H1 (cell line): Measurements from ENCODE around the gene UEVLD. TPM values are rescaled to one million over a fixed set of nuclear protein-coding genes. Genes with fewer than 3 reads are reported as not detected.

ENCODE experiments used
- CTCF ChIA-PET: fragments of 300-600 bp; sonication (Branson Sonifier 250); formaldehyde crosslinking; loops from one replicate; lab custom pipeline; 2021; ENCODE audit not compliant: partially characterized antibody; lab: Charles Lee
- POLR2A ChIA-PET: fragments of 300-600 bp; sonication (Branson Sonifier 250); formaldehyde crosslinking; loops from one replicate; lab custom pipeline; 2021; ENCODE audit warnings: inconsistent platforms; ENCODE audit not compliant: partially characterized antibody; lab: Charles Lee
- DNase-seq, 2 experiments: peaks; one replicate each; pipeline versions ENCODE4 v3.0.0 to v3.0.0-alpha.2; 2010 to 2022; ENCODE audit warnings: low spot score in 2 of 2, low read depth in 1 of 2, mixed read lengths in 1 of 2
- FAIRE-seq: peaks from 2 replicates; lab custom pipeline; 2011; peaks lifted over from hg19 to GRCh38; lab: Jason Lieb, UNC
- H2AFZ ChIP-seq: 2 replicates; pipeline ENCODE4 v1.8.1; 2012; ENCODE audit warnings: low read length, inconsistent platforms
- H2AK5ac ChIP-seq: 2 replicates; pipeline ENCODE4 v1.6.1; 2013; ENCODE audit warnings: low read depth, low read length
- H2BK120ac ChIP-seq: replicated peaks from 2 replicates; pipeline ENCODE3; 2013; ENCODE audit warnings: low read depth, low read length, inconsistent platforms
- H2BK12ac ChIP-seq: 2 replicates; pipeline ENCODE4 v1.6.1; 2013; ENCODE audit warnings: low read depth, low read length
- H2BK15ac ChIP-seq: 2 replicates; pipeline ENCODE4 v1.6.1; 2013; ENCODE audit warnings: low read length
- H2BK20ac ChIP-seq: 2 replicates; pipeline ENCODE4 v1.6.1; 2013; ENCODE audit warnings: low read length
- H2BK5ac ChIP-seq: 2 replicates; pipeline ENCODE4 v1.6.1; 2013; ENCODE audit warnings: low read depth, low read length
- H3K14ac ChIP-seq: 2 replicates; pipeline ENCODE4 v1.6.1; 2013; ENCODE audit warnings: inconsistent platforms; ENCODE audit not compliant: insufficient read length
- H3K18ac ChIP-seq: 2 replicates; pipeline ENCODE4 v1.6.1; 2013; ENCODE audit warnings: low read length; ENCODE audit errors: extremely low read depth
- H3K23ac ChIP-seq: 2 replicates; pipeline ENCODE4 v1.6.1; 2013; ENCODE audit warnings: inconsistent platforms; ENCODE audit not compliant: insufficient read length
- H3K23me2 ChIP-seq: 2 replicates; pipeline ENCODE4 v1.6.1; 2013; ENCODE audit warnings: low read depth, low read length
- H3K27ac ChIP-seq: 2 replicates; pipeline ENCODE4 v1.6.1; 2011; ENCODE audit warnings: low read depth, low read length, inconsistent platforms
- H3K27me3 ChIP-seq, 4 experiments: replicated peaks in 1 of 4; 1 replicate in 1 of 4; 2 replicates in 3 of 4; pipeline versions ENCODE4 v1.6.1 to v1.8.1; 2011 to 2013; ENCODE audit warnings: low read length in 3 of 4, mild to moderate bottlenecking in 3 of 4, inconsistent platforms in 2 of 4, mixed read lengths in 2 of 4, moderate library complexity in 1 of 4; ENCODE audit not compliant: control insufficient read depth in 3 of 4, insufficient read depth in 3 of 4; ENCODE audit errors: extremely low read depth in 1 of 4
- H3K36me3 ChIP-seq, 4 experiments: 2 replicates each; pipeline versions ENCODE4 v1.6.1 to v1.8.1; 2011 to 2013; ENCODE audit warnings: mild to moderate bottlenecking in 4 of 4, low read length in 3 of 4, moderate library complexity in 2 of 4, control low read depth in 1 of 4, inconsistent platforms in 1 of 4; ENCODE audit not compliant: insufficient read depth in 4 of 4, control insufficient read depth in 2 of 4
- H3K4ac ChIP-seq: replicated peaks from 2 replicates; pipeline ENCODE3; 2013; ENCODE audit warnings: low read length, low read depth, mixed read lengths, inconsistent platforms; ENCODE audit not compliant: insufficient read length
- H3K4me1 ChIP-seq, 4 experiments: replicated peaks in 1 of 4; 1 replicate in 1 of 4; 2 replicates in 3 of 4; pipeline versions ENCODE4 v1.6.1 to v1.8.1; 2011 to 2013; ENCODE audit warnings: low read length in 3 of 4, inconsistent platforms in 2 of 4, mixed read lengths in 1 of 4; ENCODE audit not compliant: insufficient read depth in 4 of 4, control insufficient read depth in 3 of 4
- H3K4me2 ChIP-seq, 2 experiments: 2 replicates each; pipeline versions ENCODE4 v1.6.1 to v1.8.1; 2011 to 2013; ENCODE audit warnings: low read depth in 2 of 2, low read length in 2 of 2, control low read depth in 1 of 2, inconsistent platforms in 1 of 2, mild to moderate bottlenecking in 1 of 2; ENCODE audit not compliant: insufficient read depth in 1 of 2
- H3K4me3 ChIP-seq, 4 experiments: fragments of 200-600, 300-600 bp in 1 of 4; sonication (generic), shearing (Covaris generic), sonication (Bioruptor Twin) in 1 of 4; 2 replicates each; pipeline versions ENCODE4 v1.5.1 to v1.8.1; 2011 to 2016; ENCODE audit warnings: low read length in 4 of 4, low read depth in 3 of 4, control low read depth in 2 of 4, inconsistent platforms in 2 of 4, mild to moderate bottlenecking in 2 of 4, mixed read lengths in 1 of 4, moderate library complexity in 1 of 4; ENCODE audit not compliant: insufficient read depth in 2 of 4; ENCODE audit errors: extremely low read depth in 1 of 4
- H3K56ac ChIP-seq: replicated peaks from 2 replicates; pipeline ENCODE3; 2013; ENCODE audit warnings: low read depth, mild to moderate bottlenecking, mixed read lengths, low read length, inconsistent platforms; ENCODE audit not compliant: insufficient read length
- H3K79me1 ChIP-seq: 2 replicates; pipeline ENCODE4 v1.6.1; 2013; ENCODE audit warnings: low read depth, low read length, control low read depth
- H3K79me2 ChIP-seq, 2 experiments: 2 replicates each; pipeline versions ENCODE4 v1.6.1 to v1.8.1; 2012 to 2013; ENCODE audit warnings: low read length in 2 of 2, mild to moderate bottlenecking in 2 of 2, inconsistent platforms in 1 of 2; ENCODE audit not compliant: insufficient read depth in 2 of 2, control insufficient read depth in 1 of 2
- H3K9ac ChIP-seq, 4 experiments: replicated peaks in 1 of 4; 1 replicate in 1 of 4; 2 replicates in 3 of 4; pipeline versions ENCODE4 v1.6.1 to v1.8.1; 2011 to 2013; ENCODE audit warnings: low read depth in 3 of 4, low read length in 3 of 4, control low read depth in 2 of 4, mild to moderate bottlenecking in 2 of 4, moderate library complexity in 2 of 4, inconsistent platforms in 1 of 4; ENCODE audit errors: extremely low read depth in 1 of 4
- H3K9me3 ChIP-seq, 2 experiments: 2 replicates each; pipeline versions ENCODE4 v1.6.1 to v1.8.1; 2012 to 2013; ENCODE audit warnings: mild to moderate bottlenecking in 2 of 2, moderate library complexity in 2 of 2, control low read depth in 1 of 2, inconsistent platforms in 1 of 2, low read depth in 1 of 2, low read length in 1 of 2, mixed read lengths in 1 of 2; ENCODE audit not compliant: insufficient read depth in 2 of 2
- H4K20me1 ChIP-seq, 2 experiments: replicated peaks in 1 of 2; 2 replicates each; pipeline versions ENCODE3 to v1.8.1; 2011 to 2013; ENCODE audit warnings: inconsistent platforms in 2 of 2, low read length in 2 of 2, mild to moderate bottlenecking in 1 of 2; ENCODE audit not compliant: insufficient read depth in 2 of 2, control insufficient read depth in 1 of 2
- H4K5ac ChIP-seq: 2 replicates; pipeline ENCODE4 v1.6.1; 2013; ENCODE audit warnings: low read length, low read depth, mixed read lengths, inconsistent platforms; ENCODE audit not compliant: insufficient read length
- H4K8ac ChIP-seq: 2 replicates; pipeline ENCODE4 v1.8.0; 2013; ENCODE audit warnings: mild to moderate bottlenecking, moderate library complexity, low read length, inconsistent platforms; ENCODE audit not compliant: insufficient read depth; ENCODE audit errors: extremely low read depth
- H4K91ac ChIP-seq: replicated peaks from 2 replicates; pipeline ENCODE3; 2013; ENCODE audit warnings: low read length, mixed read lengths, inconsistent platforms; ENCODE audit not compliant: insufficient read length
- CBX8 ChIP-seq: fragments of 300-800, 300-1000 bp; sonication (generic); IDR thresholded peaks from 2 replicates; pipeline ENCODE4 v1.7.1; 2016; ENCODE audit warnings: low read depth, low read length, borderline replicate concordance
- CEBPB ChIP-seq: IDR thresholded peaks from 2 replicates; pipeline ENCODE4 v1.6.1; 2012; ENCODE audit warnings: low read depth, low read length
- HDAC6 ChIP-seq: IDR thresholded peaks from one replicate; pipeline ENCODE4 v1.7.1; 2012; ENCODE audit warnings: low read depth, mild to moderate bottlenecking, inconsistent platforms, low read length, moderate library complexity
- JUND ChIP-seq: IDR thresholded peaks from 2 replicates; pipeline ENCODE4 v1.6.1; 2011; ENCODE audit warnings: mild to moderate bottlenecking, improper control_type of control experiment, low read length
- KDM1A ChIP-seq: fragments of 200-600, 300-600 bp; sonication (generic); IDR thresholded peaks from 2 replicates; pipeline ENCODE4 v1.7.1; 2016; ENCODE audit warnings: mild to moderate bottlenecking, low read length, borderline replicate concordance
- KDM4A ChIP-seq: IDR thresholded peaks from one replicate; pipeline ENCODE4 v1.7.1; 2012; ENCODE audit warnings: low read depth, mild to moderate bottlenecking, moderate library complexity, low read length, inconsistent platforms; ENCODE audit not compliant: severe bottlenecking
- PHF8 ChIP-seq: fragments of 200-600 bp; sonication (generic); conservative IDR thresholded peaks from 2 replicates; pipeline ENCODE4 v1.7.1; 2012; ENCODE audit warnings: low read depth, mild to moderate bottlenecking, inconsistent platforms, low read length, moderate library complexity
- POLR2A ChIP-seq, 2 experiments: IDR thresholded peaks; 1 replicate in 1 of 2; 2 replicates in 1 of 2; pipeline ENCODE4 v1.6.1; 2011; ENCODE audit warnings: low read depth in 2 of 2, low read length in 2 of 2, mild to moderate bottlenecking in 2 of 2; ENCODE audit errors: control extremely low read depth in 1 of 2
- RNF2 ChIP-seq: fragments of 200-900, 300-1000 bp; sonication (generic); IDR thresholded peaks from 2 replicates; pipeline ENCODE4 v1.7.1; 2016; ENCODE audit warnings: borderline replicate concordance, low read depth, mild to moderate bottlenecking, antibody characterized with exemption, low read length; ENCODE audit not compliant: poor library complexity, severe bottlenecking; ENCODE audit errors: missing control alignments
- SAP30 ChIP-seq: fragments of 300-600 bp; sonication (generic); IDR thresholded peaks from 2 replicates; pipeline ENCODE4 v1.7.1; 2012; ENCODE audit warnings: low read length, moderate library complexity, mild to moderate bottlenecking, inconsistent platforms; ENCODE audit not compliant: insufficient read depth, insufficient replicate concordance
- SIN3A ChIP-seq, 2 experiments: IDR thresholded peaks in 1 of 2; conservative IDR thresholded peaks in 1 of 2; 2 replicates each; pipeline ENCODE4 v1.6.1; 2011 to 2012; ENCODE audit warnings: low read length in 2 of 2, improper control_type of control experiment in 1 of 2, low read depth in 1 of 2, mild to moderate bottlenecking in 1 of 2
- SIX5 ChIP-seq: IDR thresholded peaks from 2 replicates; pipeline ENCODE4 v1.6.1; 2011; ENCODE audit warnings: mild to moderate bottlenecking, low read depth, low read length
- SP4 ChIP-seq: IDR thresholded peaks from 2 replicates; pipeline ENCODE4 v1.6.1; 2012; ENCODE audit warnings: low read length, inconsistent platforms
- TBP ChIP-seq: IDR thresholded peaks from 2 replicates; pipeline ENCODE4 v1.6.1; 2011; ENCODE audit warnings: low read depth, low read length, improper control_type of control experiment
- TEAD4 ChIP-seq: IDR thresholded peaks from 2 replicates; pipeline ENCODE4 v1.6.1; 2012; ENCODE audit warnings: low read depth, low read length, inconsistent platforms, mixed read lengths
- polyA plus RNA-seq, 7 experiments: library from polyadenylated mRNA; depleted of rRNA in 3 of 7; stranded (reverse) in 5 of 7; unstranded in 2 of 7; fragments of >200 nt in 5 of 7; fragments of 200-250 nt in 2 of 7; gene quantifications; 1 replicate in 5 of 7; 2 replicates in 1 of 7; 4 replicates in 1 of 7; pipeline versions ENCODE4 v1.2.1 to v1.2.3, GENCODE V29; 2011 to 2013; ENCODE audit warnings: missing spikeins in 2 of 7, mixed read lengths in 2 of 7
- total RNA-seq: library from RNA; stranded (reverse); fragmentation: NEBNext Ultra II Directional; extraction: Animal tissue kit (Norgen Biotek cat#: 25700); gene quantifications from 2 replicates; pipeline ENCODE4 v1.2.1, GENCODE V29; 2021

UEVLD gene
- total and polyA plus RNA-seq, 2 of the 8 experiments (the other 6 are each of a cell fraction or from before 2014, with no cell fraction given), result 4.1 to 7.3 TPM

DNA sequence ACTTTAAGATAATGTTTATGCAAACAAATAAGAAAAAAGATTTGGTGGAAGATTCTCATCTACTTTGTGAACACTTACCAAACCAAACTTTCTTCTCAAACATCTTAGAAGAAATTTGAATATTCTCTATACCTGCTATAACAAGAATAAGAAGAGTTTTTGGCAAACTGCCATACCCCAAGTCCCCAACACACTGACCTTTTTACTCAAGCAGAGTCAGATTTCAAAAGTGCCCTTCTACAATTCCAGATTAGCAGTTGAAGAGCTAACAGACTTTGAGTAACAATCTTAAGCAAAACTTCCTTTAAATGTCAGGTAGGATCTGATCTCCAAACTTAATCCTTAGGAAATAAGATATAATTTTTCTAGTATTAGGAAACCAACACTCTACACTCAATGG lies 95.6 kb downstream of the UEVLD start:
- Histone ChIP-seq H2BK12ac (no peak overlapping the region), H4K20me1 (no peaks in the 10 kb centered on the region), H3K27me3 (no peaks in the 10 kb centered on the region), H3K18ac (no peak overlapping the region), H3K4me1 (no peaks in the 10 kb centered on the region), H2BK120ac (no peak overlapping the region), H2BK5ac (no peak overlapping the region), H3K4me3 (no peak overlapping the region), H3K23me2 (no peaks in the 10 kb centered on the region)
- POLR2A ChIA-PET, result interaction anchor here (1.4 to 1.7 kb wide), 3 partner anchors 10 to 34 kb away, joined by 3 to 4 read pairs (median 3); partner anchors contain the start of gene TSG101
- TF ChIP-seq JUND, result no peak
- no peak for TF ChIP-seq SAP30
- TF ChIP-seq KDM1A, result no peak
- TF ChIP-seq RNF2, result no peak
- TF ChIP-seq SIN3A (conservative IDR thresholded peaks at IDR 0.05 in 1 of 2, IDR thresholded peaks at IDR 0.05 in 1 of 2; ENCODE audit: low read depth in 1 of 2, low read length in 2 of 2), result no peak
- no peak for TF ChIP-seq TBP
- no peak for TF ChIP-seq CEBPB
- TF ChIP-seq TEAD4, result no peak
- no peak for TF ChIP-seq PHF8
- TF ChIP-seq POLR2A (IDR thresholded peaks at IDR 0.05; ENCODE audit: control extremely low read depth in 1 of 2, low read depth in 2 of 2, low read length in 2 of 2), result no peak
- TF ChIP-seq SP4, result no peak
- no peak for TF ChIP-seq SIX5
- TF ChIP-seq CBX8, result no peak
- TF ChIP-seq KDM4A, result no peak
- TF ChIP-seq HDAC6, result no peak
- TF ChIP-seq, all 59 proteins: peak for 0
- no peak overlapping the region for H2BK20ac ChIP-seq
- H3K36me3 ChIP-seq, result peaks cover 0 to 27% (median 7%) of the 10 kb centered on the region in 4 experiments; a peak in 4 of 8 replicates
- FAIRE-seq, result no peak
- DNase-seq, result no peak
- H3K23ac ChIP-seq, result no peak overlapping the region
- H4K91ac ChIP-seq, result no peak overlapping the region
- no peak overlapping the region for H3K14ac ChIP-seq
- no peak overlapping the region for H3K9ac ChIP-seq
- no peak overlapping the region for H3K27ac ChIP-seq
- H2AK5ac ChIP-seq, result no peak overlapping the region
- no peaks in the 10 kb centered on the region for H3K79me2 ChIP-seq
- CTCF ChIA-PET, result no interaction called here
- H4K8ac ChIP-seq, result no peak overlapping the region
- no peak overlapping the region for H2AFZ ChIP-seq
- H4K5ac ChIP-seq, result no peak overlapping the region
- H3K4me2 ChIP-seq, result no peak overlapping the region
- no peak overlapping the region for H3K56ac ChIP-seq
- no peaks in the 10 kb centered on the region; the same call in 1 of the 2 replicates for H3K79me1 ChIP-seq
- no peak overlapping the region for H2BK15ac ChIP-seq
- H3K9me3 ChIP-seq, result no peaks in the 10 kb centered on the region
- no peak overlapping the region for H3K4ac ChIP-seq
